HG03432 (cell line): ENCODE measurements around the gene RALGPS1.

Experiments used
- ATAC-seq: cut with Tn5 transposase; IDR thresholded peaks from one replicate; pipeline ENCODE4 v1.9.1; 2021; ENCODE audit warnings: mild to moderate bottlenecking, moderate library complexity; ENCODE audit not compliant: unreplicated experiment

Gene RALGPS1

DNA sequence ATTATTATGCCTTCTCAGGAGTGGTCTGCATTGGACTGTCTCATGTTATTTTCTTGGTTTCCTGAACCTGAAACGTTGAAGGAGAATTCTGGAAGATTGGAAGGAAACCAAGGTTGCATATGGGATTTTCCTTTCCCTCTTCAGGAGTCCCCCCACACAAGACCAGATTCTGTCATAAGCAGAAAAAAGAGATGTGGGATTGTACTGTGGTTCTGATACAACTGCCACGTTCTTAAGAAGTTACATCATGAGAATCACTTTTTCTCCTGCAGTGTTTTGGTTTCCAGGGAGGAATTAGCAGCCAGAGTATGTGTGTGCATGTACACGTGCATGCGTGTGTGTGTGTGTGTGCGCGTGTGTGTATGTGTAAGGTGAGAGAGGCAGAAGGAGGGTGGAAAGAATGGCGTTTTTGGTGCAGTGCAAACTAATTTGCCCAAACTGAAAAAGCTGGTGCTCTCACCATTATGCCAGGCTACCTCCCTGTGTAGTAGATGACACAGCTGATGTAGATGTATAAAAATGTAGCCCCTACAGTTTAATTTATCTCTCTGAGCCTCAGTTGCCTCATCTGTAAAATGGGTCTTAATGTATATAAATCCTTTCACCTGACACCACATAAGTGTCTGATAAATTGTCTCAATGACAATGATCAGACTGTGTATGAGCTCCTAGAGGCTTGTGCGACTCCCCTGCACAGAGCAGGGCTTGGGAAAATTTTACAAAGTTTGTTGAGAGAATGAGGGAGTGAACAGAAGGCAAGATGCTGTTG lies 38.6 kb downstream of the RALGPS1 start:
- no peak for ATAC-seq

DNA sequence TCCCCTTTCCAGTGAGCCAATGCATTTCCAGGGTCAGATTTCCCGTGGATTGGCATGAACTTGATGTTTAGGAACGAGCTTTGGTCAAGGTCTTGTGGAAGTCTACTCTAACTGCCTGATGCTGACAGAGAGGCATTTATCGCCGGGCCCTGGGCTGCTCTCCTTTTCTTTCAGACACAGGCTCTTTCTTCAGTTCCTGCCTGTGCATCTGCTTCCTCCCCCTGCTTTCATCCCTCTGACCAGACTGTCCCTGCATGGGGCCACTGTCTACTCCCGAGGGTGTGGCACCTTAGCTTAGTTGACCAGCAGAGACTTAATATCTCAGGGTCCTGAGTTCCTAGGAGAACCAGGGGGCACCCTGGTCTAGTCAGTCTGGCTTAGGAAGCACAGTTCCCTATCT lies 41.2 kb downstream of the RALGPS1 start:
- ATAC-seq: no peak

DNA sequence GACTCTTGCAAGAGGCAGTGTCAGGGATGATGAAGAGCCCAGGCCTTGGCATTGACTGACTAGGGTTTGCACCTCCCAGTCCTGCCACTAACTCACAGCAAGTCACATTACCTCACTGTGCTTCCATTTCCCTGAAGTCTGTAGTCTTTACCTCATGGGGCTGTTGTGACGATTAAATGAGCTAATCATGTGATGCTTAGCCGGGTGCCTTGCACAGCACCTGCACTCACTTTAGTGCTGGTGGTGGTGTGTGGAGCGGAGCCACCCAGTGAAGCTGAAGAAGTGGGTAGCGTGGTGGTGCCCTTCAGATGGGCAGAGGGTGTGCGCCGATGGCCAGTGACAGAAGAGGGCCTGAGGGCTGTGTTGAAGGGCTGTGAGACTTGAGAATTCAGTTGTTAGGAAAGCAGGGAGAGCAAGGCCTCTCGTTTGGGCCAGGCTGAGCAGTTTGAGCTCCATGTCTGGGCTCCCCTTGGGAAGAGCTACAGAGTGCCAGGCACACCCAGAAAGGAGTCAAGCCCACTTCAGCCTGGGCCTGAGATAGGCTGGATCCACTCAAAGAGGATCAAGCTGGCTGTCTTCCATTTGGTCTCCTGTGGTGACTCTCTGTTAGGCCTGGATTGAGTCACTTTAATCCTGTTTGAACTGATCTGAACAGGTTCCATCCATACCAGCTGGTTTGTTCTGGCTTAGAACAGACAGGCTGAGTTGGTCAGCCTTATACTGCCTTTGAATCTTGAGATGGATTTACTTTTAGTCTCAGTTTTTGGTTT lies 42.5 kb downstream of the RALGPS1 start:
- no peak for ATAC-seq

DNA sequence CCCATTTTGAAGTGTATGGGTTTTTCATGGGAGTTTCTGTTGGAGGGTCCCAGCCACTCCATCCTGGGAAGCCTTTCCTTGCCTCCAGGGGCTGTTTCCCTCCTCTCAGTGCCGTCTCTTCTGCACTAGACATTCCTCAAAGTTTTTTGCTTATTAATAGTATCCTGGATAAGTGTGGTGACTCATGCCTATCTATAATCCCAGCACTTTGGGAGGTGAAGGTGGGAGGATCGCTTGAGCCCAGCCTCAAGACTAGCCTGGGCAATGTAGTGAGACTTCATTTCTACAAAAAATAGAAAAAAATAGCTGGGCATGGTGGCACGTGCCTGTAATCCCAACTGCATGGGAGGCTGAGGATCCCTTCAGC lies 43.1 kb downstream of the RALGPS1 start:
- ATAC-seq: no peak

DNA sequence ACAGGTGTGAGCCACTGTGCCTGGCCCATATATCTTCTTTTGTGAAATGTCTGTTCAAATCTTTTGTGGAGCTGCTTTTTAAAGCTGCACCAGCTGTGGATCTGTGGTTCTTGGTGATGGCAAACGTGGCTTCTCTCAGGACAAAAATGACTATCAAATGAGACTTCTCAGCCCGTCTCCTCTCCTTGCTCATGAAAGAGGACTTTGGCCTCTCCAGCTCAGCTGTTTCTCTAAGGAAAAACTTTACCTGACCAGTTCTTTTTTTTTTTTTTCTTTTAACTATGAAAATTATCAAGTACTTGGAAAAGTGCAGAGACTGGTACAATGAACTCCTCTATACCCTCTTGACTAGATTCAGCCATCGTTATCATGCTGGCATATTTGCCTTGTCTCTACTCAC lies 44.8 kb downstream of the RALGPS1 start:
- ATAC-seq: no peak

DNA sequence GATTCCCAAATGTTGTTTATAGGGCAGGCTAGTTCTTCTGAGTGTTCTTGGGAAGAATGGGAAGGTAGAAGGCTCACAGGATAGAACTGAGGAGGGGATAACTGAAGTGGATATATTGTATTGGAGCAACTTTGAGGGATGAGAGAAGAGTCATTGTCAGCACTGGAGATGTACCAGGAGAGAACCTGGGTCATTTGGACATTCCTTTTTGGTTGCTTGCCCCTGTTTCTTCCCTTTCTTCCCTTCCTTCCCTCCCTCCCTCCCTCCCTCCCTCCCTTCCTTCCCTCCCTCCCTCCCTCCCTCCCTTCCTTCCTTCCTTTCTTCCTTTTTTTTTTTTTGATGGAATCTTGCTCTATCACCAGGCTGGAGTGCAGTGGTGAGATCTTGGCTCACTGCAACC lies 45.3 kb downstream of the RALGPS1 start:
- ATAC-seq: no peak

DNA sequence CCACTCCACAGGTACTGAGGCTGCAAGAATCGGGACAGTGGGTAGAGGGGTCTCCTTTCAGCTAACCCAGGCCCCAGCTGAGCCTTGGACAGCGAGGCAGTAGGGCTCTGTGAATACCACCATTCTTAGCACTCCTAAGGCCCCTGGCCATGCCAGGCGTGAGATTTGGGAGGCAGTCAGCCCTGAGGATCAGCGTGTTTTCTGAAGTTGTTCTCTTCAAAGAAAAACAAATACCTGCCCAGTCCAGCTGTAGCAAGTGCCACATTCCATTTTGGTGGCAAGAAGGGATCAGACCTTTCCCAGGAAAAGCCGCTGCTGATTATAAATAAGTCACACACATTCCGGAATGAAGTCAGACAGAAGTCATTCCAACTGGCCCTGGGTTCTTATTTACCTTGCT lies 47.8 kb downstream of the RALGPS1 start:
- no peak for ATAC-seq

DNA sequence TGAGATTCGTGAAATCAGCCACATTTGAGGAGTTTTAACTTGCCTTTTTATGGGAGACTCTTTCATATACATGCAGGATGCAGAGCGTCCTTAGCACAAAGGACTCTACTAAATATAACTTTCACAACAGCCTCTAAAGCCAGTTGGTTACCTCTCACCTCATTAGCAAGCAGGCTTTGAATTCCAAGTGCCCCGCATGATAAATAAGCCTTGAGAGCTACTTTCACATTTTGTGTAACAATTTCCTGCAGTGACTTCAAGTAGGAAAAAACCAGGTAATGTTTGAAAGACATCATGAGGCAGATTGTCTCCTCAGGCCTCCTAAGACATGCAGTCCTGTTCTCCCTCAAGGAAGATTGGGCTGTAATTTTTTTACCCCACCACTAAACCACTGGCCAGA lies 50.5 kb downstream of the RALGPS1 start:
- ATAC-seq: no peak

DNA sequence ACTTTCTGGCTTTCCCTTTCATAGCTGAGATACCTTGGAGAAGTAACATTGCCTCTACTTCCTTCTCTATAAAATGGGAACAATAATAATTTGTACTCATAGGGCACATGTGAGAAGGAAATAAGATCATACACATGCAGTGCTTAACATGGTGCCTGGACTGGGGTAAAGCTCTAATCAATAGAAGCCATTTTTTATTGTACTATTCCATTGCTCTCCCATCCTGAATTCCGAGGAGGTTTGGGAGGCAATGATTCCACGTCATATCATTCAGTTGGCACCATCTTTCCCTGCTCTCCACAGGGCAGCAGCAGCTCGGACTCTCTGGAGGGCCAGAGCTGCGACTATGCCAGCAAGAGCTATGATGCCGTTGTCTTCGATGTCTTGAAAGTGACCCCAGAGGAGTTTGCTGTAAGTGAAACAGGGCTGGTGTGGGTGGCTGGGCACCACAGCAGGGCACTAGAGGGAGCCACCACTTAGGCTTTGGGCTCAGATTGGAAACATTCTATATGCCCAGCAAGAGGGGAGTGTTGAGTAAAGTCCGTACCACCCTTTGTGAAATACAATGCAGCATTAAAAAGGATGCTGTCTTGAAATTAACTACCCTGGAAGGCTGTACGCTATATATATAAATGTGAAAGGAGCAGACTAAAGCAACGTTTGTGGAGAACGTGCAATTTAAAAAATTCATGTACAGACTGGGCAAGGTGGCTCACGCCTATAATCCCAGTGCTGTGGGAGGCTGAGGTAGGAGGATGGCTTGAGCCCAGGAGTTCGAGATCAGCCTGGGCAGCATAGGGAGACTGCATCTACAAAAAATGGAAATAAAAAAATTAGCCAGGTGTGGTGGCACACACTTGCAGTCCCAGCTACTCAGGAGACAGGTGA lies 51.2 kb downstream of the RALGPS1 start:
- no peak for ATAC-seq

DNA sequence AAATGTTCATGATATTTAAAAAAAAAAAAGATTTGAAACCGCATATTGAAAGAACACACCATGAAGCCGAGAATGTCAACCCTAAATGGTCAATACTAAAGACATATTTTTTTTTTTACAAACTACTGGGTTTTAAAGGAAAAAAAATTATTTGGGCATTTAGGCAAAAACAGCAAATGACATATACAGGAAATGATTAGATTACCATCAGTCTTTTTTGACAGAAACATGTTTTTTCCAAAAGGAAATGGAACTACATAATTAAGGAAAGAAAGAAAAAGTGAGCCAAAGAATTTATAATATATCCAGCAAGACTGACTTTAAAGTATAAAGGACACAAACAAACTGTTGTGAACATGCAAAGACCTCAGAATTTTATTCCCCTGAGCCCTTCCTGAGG lies 56.7 kb downstream of the RALGPS1 start:
- ATAC-seq: no peak

DNA sequence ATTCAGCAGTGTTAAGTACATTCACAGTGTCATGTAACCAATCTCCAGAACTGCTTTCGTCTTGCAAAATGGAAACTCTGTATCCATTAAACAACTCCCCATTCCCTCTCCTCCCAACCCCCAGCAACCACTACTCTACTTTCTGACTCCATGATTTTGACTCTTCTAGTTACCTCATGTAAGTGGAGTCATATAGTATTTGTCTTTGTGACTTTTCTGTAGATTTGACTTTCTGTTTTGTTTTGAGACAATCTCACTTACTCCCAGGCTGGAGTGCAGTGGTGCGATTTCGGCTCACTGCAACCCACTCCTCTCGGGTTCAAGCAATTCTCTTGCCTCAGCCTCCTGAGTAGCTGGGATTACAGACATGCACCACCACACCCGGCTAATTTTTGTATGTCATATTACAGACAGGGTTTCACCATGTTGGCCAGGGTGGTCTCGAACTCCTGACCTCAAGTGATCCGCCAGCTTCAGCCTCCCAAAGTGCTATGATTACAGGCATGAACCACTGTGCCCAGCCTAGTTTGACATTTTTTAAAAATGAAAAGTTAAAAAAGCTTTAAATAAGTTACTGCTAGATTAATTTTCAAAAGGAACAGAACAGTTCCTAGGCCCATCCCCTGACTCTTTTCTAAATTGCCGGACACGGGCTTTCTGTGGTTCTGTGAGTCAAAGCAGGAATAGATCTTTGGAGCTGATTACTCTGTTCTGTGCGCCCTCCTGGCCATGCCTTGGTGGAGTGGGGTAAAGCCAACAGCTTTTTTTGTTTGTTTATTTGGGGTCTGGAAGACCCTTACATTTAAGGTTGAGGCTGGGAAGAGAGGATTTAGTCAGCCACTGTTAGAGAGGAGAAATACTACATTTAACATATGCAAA lies 59.3 kb downstream of the RALGPS1 start:
- ATAC-seq: no peak

DNA sequence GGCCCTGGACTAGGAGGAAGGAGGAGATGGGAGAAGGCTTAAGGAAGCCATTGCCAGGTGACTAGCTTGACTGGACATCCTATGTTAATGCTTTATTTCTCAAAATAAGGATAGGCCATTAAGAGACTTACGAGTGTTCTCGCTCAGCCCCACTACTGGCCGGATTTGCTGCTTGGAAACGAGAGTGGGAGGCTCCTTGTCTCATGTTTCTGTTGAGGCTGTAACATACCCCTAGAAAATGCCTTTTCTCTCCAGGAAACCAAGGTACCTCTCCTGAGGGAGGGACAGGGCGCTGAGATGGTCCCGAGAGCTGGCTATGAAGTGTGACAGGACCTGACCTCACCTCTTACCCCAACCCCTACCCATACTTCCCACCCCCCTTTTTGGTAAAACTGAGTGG lies 60.0 kb downstream of the RALGPS1 start:
- no peak for ATAC-seq

DNA sequence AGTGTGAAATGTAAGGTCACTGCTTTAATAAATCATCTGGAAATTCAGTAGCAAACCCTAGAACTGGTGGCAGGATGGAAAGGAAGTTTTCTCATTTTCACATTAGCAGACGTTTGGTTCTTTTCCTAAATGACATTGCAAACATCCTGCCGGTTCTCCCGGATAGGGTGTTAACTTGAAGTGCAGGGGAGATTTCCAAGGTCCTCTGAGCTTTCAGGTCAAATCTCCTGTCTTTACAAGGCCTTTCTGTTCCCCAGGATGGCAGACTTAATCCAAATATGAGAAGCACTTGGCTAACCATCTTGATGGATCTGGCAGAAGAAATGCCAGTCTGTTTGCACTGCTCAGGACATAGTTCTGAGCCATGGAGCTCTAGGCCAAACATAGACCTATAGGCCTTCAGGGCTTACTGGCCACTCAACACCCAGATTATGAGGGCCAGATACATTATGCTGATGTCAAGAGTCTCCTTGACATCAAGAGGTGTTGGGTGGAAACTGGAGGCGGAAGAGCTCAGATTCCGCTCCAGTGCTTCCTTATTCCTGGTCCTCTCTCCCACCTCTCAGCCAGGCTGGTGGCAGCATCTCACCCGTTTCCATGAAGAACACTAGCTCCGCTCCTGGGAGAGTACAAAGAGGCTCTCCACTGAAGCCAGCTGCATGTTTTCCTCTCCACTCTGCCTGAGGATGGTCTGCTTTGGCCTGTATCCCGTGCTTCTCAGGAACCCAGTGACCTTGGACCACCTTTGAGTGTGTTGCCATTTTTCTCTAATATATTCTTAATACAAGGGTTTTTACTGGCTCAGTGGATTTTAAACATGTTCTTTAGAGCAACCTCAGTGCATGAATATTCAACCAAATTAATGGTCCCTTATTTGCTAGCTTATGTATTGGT lies 61.0 kb downstream of the RALGPS1 start:
- no peak for ATAC-seq

DNA sequence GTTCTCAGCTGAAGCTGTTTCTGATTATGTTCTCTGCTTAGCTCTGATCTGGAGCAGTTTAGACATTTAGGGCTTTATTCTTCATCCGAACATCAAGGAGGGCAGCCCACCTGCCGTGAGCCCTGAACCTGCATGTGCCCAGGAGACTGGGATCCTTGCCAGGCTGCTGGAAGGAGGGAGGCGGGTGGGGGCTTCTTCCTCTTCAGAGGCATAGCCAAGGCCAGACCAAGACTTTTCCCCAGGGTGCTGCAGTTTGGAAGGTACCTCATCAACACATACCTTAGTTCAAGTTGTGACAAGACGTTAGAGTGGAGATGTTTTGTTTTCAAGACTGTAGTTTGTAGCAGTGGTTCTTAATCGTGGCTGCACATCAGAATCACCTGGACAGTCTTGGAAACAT lies 64.9 kb downstream of the RALGPS1 start:
- no peak for ATAC-seq

DNA sequence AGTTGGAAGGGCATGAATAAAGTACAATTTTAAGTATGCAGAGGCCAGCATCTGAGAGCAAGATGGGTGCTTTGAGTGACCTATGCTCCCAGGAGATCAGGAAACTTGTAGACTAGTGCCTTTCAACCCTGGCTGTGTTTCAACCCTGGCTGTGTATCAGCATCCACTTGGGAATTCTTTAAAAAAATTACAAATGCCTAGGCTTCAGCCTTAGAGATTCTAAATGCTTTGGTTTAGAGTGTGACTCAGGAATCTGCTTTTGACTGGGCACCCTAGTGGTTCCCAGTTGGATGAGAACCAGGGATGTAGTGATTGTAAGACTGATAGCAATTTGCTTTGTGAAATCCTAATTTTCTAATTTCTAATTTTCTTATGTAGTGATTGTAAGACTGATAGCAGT lies 65.6 kb downstream of the RALGPS1 start:
- ATAC-seq: no peak

DNA sequence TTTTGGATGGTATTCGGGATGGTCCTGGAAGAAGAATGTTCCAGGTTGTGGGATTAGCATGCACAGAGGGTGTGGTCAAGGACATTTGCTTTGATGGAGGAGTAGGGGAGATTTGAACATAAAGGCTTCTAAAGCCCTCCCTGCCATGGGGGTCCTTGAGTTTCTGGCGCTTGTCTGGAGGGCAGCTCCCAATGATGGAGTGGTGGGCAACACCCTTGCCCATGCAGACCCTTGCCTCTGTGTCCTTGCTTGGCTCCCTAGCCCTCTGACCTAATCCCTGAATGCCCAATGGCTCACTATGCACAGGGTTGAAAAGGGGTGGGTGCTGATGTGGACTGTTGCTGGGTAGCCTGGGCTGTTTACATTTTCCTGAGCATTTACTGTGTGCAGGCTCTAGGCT lies 66.6 kb downstream of the RALGPS1 start:
- ATAC-seq: no peak

DNA sequence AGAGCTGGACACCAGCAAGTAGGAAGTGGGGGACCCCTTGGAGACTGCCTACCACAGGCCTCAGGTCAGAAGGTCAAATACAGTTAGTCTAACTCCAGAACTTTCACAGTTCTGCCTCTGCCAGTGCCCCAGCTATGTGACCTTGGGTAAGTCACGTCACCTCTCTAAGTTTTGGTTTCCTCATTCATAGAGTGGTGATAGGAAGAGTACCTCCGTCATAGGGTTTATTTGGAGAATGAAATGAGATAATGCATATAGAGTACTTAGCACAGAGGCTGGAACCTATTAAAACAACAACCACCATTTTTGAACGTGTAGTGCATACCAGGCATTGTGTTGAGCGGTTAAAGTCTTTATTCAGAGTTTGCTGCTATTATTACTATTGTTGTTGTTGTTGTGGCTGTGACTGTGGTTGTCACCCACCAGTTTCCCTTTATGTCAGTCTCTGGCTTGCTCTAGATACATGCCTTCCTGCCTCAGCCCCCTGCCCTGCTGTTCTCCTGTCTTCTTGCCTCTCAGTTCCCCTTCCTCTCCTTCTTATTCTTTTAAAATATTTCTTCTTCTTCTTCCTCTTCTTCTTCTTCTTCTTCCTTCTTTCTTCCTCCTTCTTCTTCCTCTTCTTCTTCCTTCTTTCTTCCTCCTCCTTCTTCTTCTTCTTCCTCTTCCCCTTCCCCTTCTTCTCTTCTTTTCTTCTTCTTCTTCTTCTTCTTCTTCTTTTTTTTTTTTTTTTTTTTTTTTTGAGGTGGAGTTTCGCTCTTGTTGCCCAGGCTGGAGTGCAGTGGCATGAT lies 67.8 kb downstream of the RALGPS1 start:
- ATAC-seq: no peak

DNA sequence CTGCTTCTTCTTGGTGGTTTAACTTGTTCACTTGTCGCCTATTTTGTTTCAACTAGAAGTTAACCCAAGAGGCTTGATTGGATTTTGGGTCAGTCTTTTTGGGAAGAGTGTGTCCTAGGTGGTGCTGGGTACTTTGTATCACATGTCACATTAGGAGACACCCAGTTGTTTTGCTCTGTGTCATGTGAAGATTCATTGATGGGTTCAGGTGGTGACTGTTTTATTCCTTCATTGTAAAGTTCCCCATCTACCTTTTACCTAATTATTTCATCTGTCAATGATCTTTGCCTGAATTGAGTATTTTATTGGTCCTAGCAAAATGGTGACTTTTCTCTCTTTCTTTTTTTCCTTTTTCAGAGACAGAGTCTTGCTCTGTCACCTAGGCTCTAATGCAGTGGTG lies 69.2 kb downstream of the RALGPS1 start:
- ATAC-seq: no peak

DNA sequence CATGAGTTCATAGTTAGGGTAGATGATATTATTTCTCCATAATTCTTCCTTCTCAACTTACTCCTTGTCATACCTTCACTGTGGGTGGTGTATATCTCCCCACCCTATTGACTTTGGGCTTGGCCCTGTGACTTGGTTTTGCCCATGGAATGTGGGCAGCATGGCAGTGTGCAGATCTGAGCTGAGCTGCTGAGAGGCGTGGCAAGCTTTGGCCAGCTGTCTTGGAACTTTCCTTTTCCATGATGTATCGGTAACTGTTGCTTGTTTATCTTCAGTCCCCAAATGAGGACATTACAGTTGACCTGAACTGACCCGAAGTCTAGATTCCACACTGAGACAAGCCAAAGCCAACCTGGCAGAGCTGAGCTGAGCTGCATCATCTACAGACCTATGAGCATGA lies 70.4 kb downstream of the RALGPS1 start:
- ATAC-seq: no peak
